Hematopoietic multipotent progenitor cell treated with erythropoietin and hydrocortisone succinate and interleukin-3 and kit ligand, for 15 days (in vitro differentiated cells): ENCODE data around the gene KRTDAP.

Source experiments
- DNase-seq: peaks from one replicate; pipeline ENCODE4 v3.0.0-alpha.2; 2015; ENCODE audit warnings: low spot score

KRTDAP gene, protein sequence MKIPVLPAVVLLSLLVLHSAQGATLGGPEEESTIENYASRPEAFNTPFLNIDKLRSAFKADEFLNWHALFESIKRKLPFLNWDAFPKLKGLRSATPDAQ

GRCh38 chr19:35490364-35490763, at the start of gene KRTDAP:
Gene KRTDAP, minus strand, starts transcription at chr19:35490464. Its CDS starts 22 bp downstream, at chr19:35490442.
- DNase-seq = no peak

DNA sequence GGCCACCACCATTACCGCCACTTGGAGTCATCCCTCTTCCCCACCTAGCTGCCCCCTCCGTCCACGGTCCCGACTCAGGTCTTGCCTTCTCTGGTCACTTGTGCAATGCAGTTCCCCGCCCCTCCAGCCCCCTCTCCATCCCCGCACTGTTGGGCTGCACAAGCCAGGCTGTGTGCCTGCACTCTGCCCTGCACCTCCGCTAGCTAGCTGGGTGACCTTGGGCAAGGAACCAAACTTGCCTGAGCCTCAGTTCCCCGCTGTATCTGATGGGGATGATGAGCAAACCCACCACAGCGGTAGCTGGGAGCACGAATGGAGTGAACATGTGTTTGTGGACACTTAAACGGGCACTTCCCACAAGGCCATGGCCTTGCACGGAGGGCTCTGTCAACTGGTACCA, 49.6 kb upstream of the KRTDAP start:
- DNase-seq = no peak

DNA sequence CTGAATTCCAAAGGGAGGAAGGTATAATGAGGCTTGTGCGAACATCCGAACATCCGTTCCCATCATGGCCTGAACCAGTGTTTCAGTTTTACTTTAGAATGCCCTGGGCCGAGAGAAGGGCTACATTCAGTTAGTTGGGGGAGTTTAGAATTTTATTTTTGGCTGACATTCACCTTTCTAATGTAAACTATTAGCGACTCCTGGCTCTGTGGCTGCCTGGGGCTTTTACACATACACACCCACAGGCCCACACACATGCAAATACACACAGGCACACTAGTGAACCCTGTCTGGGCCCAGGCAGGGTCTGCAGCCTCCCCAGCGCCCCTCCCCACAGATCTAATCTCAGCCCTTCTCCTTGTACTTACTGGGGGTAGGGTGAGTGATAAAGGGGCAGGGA, 49.0 kb upstream of the KRTDAP start:
- DNase-seq = no peak

- no peak for DNase-seq
Measured at GRCh38 chr19:35534803-35535480, 44.7 kb upstream of the KRTDAP start.

DNA sequence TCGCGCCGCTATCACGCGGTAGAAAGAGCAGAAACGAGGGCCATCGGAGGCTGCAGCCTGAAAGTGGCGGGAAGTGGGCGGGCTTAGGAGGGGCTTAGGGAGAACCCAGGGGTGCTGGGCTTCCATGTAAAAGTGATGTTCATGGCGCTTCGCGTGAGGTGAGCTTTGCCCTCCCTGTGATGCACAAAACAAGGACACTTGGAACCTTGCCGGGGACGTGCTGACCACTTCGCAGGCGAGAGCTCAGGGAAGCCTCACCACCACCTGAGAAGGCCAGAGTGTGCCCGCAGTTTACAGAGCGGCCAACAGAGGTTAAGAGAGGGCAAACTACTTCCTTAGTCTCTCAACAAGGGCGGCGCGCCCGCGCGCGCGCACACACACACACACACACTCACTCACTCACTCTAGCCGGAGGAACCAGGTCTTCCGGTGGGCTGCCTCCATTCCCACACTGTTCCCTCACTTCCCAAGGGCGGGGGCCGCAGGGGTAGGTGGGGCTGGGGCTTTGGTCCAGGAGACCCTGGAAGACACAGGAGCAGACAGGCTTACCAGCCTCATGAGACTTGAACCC, 43.6 kb upstream of the KRTDAP start:
- no peak for DNase-seq

- DNase-seq = no peak
Measured at GRCh38 chr19:35533201-35533821, 43.0 kb upstream of the KRTDAP start, which contains the start of gene GAPDHS. Gene GAPDHS, plus strand, starts transcription at chr19:35533456. Its CDS starts 72 bp downstream, at chr19:35533528.

- no peak for DNase-seq
Measured at GRCh38 chr19:35531291-35531690, 41.0 kb upstream of the KRTDAP start.

DNA sequence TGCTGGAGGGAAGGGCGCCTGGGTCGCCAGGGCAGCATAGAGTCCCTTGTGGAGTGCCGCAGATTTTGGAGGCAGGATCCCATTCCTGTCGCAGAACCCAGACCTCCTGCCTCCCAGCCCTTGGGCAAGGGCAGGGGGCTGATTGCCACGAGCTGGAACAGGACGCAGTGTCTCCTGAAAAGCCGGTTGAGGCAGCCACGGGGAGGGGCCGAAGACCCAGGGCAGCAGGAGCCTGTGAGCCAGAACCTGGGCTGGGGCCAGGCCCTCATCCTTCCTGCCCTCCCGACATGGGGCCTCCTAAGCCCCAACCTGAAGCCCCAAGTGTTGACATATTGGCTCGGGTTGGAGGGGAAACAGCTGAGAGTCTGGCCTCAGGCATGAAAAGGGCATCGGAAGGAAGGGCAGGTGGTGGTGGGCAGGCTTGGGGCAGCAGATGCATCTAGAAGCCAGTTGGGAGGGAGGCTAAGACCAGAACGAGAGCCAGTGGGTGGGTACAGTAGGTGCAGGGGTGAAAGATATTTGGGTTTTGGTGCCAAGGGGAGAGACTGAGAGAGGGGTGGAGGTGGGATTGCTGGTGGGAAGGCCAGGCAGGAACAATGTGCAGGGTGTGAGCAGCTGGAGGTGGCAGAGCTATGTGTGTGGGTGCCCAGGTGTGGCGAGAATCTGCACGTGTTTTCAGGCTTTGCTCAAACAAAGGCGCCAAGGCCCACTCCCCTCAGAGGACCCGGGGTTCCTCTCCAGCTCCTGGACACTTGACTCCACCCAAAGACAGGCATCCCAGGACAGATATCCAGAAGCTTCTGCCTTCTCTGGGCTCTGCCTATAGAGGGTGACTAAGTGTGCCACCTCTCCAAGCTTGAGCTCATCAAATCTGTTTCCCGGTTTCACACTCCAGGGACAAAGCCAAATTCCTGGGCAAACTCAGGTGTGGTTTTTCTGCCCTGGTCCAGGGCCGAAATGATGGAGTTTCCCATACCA, 39.3 kb upstream of the KRTDAP start:
- DNase-seq = no peak

- no peak for DNase-seq
Measured at GRCh38 chr19:35528218-35529038, 38.2 kb upstream of the KRTDAP start, which contains the start of gene SBSN. Gene SBSN, minus strand, starts transcription at chr19:35528311. Its CDS starts 30 bp downstream, at chr19:35528281.

DNA sequence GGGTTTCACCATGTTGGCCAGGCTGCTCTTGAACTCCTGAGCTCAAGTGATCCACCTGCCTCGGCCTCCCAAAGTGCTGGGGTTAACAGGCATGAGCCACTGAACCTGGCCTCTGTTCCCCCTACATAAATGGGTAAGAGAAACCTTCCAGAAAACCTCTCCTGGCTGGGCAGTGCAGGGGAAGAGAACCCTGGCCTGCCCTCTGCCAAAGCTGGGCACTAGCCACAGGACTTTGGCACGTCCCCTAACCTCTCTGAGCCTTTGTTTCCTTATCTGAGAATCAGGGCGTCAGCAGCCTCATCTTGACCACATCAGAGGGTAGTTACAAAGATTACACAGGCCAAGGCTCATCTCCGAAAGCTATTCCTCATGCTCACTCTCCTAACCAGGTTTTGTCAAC, 35.6 kb upstream of the KRTDAP start:
- no peak for DNase-seq

- no peak for DNase-seq
Measured at GRCh38 chr19:35524181-35524837, 34.0 kb upstream of the KRTDAP start.

DNA sequence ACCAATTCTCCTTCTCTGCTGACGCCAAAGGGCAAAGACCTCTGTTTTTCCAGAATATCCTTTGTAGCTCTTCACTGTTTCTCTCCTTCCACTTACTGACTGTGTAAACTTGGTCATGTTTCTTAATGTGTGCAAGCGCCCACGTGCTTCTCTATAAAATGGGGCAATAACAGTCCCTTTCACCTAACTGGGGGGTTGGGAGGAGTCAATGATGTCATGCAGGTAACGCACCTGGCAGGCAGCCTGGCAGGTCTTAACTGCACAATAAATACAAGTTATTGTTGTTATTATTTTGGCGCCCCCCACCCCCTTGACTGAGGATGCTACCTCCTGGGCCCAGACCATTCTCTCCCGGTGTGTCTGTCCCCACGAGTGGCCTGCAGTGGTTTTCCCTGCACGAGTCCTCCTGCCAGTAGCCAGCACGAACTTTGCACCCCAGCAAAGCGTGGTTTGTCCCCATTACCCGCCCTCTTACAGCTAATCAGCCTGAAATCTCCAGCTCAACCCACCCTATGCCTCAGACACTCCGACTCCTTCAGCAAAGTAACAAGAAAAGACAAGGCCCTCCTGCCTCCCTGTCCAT, 32.6 kb upstream of the KRTDAP start:
- no peak for DNase-seq

- DNase-seq = no peak
Measured at GRCh38 chr19:35521124-35521743, 31.0 kb upstream of the KRTDAP start.

GRCh38 chr19:35519291-35519690, 29.0 kb upstream of the KRTDAP start:
- DNase-seq = no peak

DNA sequence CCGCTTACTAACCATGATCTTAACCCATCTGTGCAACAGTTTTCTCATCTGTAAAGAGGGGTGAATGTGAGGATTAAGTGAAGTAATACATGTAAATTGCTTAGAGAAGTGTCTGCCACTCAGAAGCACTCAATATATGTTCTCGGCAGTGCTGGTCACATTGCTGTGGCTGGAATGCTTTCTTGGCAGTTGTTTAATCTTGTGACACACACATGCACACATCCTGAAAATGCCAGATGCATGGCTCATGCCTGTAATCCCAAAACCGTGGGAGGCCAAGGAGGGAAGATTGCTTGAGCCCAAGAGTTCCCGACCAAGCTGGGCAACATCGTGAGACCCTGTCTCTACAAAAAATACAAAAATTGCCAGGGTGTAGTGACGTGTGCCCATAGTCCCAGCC, 28.0 kb upstream of the KRTDAP start:
- no peak for DNase-seq

GRCh38 chr19:35517342-35517741, 27.1 kb upstream of the KRTDAP start:
- DNase-seq = no peak

DNA sequence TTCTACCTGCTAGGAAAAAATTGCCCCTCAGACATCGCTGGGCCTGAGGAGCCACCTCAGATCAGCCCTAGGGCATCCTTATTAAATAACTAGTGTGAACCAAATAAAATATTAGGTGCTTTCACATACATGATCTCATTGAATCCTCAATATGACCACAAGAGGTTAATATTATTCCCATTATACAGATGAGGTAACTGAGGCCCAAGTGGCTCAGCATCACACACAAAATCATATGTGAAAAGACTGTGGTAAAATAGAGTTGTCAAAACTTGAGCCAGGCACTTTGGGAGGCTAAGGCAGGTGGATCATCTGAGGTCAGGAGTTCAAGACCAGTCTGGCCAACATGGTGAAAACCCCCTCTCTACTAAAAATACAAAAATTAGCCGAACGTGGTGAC, 26.0 kb upstream of the KRTDAP start:
- no peak for DNase-seq

DNA sequence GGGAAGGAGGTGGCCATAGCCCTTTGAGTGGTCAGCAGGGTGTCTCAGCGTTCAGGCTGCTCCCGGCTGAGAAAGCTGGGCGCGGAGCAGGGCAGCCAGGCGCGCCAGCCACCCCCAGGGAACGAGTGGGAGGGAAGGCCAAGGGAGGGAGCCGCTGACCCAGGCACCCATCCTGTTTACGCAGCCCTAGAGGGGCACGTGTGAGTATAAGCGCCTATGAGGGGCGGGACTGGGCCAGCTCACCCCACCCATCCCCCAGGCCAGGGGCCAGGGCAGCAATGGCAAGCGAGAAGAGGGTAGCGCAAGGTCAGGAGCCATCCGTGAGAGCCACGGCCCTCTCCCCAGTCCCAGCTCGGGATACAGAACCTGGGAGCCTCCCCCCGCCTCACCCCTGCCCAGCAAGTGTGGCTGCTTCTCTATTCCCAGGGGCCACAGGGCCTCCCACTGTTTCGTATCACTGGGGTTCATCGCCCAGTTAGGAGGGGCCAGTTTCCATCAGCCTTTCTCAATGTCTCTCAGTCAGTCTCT, 24.1 kb upstream of the KRTDAP start:
- no peak for DNase-seq

- DNase-seq = no peak
Measured at GRCh38 chr19:35513628-35514281, 23.5 kb upstream of the KRTDAP start, which contains the start of gene DMKN. Gene DMKN, minus strand, starts transcription at chr19:35513649. Its CDS starts 174 bp downstream, at chr19:35513475.
